ES-I3 (cell line): Measurements from ENCODE around the gene TDRD3.
A peak's percentile ranks its signal among the peaks of the same experiment; 100 is the strongest.
"Not testable (repeated sequence)": the region's sequence is repeated elsewhere in the genome, so short reads cannot be mapped to it uniquely, and the experiment has no call there.

Experiments
- H3K36me3 ChIP-seq: 2 replicates; pipeline ENCODE4 v1.6.1; 2013; ENCODE audit warnings: mild to moderate bottlenecking, low read length, control low read depth, moderate library complexity; ENCODE audit not compliant: insufficient read depth
- H3K4me1 ChIP-seq: 2 replicates; pipeline ENCODE4 v1.6.1; 2013; ENCODE audit warnings: mild to moderate bottlenecking, control low read depth, low read length; ENCODE audit not compliant: insufficient read depth
- H3K9ac ChIP-seq: 2 replicates; pipeline ENCODE4 v1.6.1; 2013; ENCODE audit warnings: low read depth, mild to moderate bottlenecking, low read length, moderate library complexity
- H3K9me3 ChIP-seq: 2 replicates; pipeline ENCODE4 v1.6.1; 2013; ENCODE audit warnings: mild to moderate bottlenecking, low read length, moderate library complexity; ENCODE audit not compliant: control insufficient read depth, insufficient read depth

The TDRD3 gene

GRCh38 chr13:60379837-60380565 is 17.0 kb upstream of the TDRD3 start:
- Histone ChIP-seq H3K9me3 (no peaks in the 10 kb centered on the region), H3K4me1 (peaks cover 6% of the 10 kb centered on the region; the same call in 1 of the 2 replicates), H3K9ac (no peak overlapping the region), H3K36me3 (no peaks in the 10 kb centered on the region)

- Histone ChIP-seq H3K9me3 (no peaks in the 10 kb centered on the region), H3K36me3 (no peaks in the 10 kb centered on the region)
Observed at GRCh38 chr13:60384911-60385310, 12.1 kb upstream of the TDRD3 start.

GRCh38 chr13:60386250-60386649 is 10.8 kb upstream of the TDRD3 start:
- Histone ChIP-seq H3K9me3 (no peaks in the 10 kb centered on the region), H3K4me1 (peaks cover 6% of the 10 kb centered on the region; the same call in 1 of the 2 replicates), H3K36me3 (no peaks in the 10 kb centered on the region), H3K9ac (no peak overlapping the region)

More at GRCh38 chr13:60384911-60385310, 12.1 kb upstream of the TDRD3 start:
- Histone ChIP-seq H3K4me1 (peaks cover 6% of the 10 kb centered on the region; the same call in 1 of the 2 replicates), H3K9ac (no peak overlapping the region)

- Histone ChIP-seq H3K4me1 (no peaks in the 10 kb centered on the region), H3K36me3 (no peaks in the 10 kb centered on the region)
Observed at GRCh38 chr13:60392131-60392530, 4.9 kb upstream of the TDRD3 start.

GRCh38 chr13:60395971-60396782 is 843 bp upstream of the TDRD3 start:
- Histone ChIP-seq H3K4me1 (no peaks in the 10 kb centered on the region; the same call in 1 of the 2 replicates), H3K9me3 (no peaks in the 10 kb centered on the region), H3K36me3 (no peaks in the 10 kb centered on the region), H3K9ac (peak overlapping the region; percentile 89)

More at GRCh38 chr13:60392131-60392530, 4.9 kb upstream of the TDRD3 start:
- Histone ChIP-seq H3K9me3 (no peaks in the 10 kb centered on the region), H3K9ac (no peak overlapping the region)

- Histone ChIP-seq H3K4me1 (no peaks in the 10 kb centered on the region; the same call in 1 of the 2 replicates), H3K9ac (peak overlapping the region; percentile 96), H3K9me3 (no peaks in the 10 kb centered on the region), H3K36me3 (no peaks in the 10 kb centered on the region)
Observed at GRCh38 chr13:60397704-60398378, 821 bp downstream of the TDRD3 start.

GRCh38 chr13:60398379-60398891 is 1.4 kb downstream of the TDRD3 start:
- Histone ChIP-seq H3K9ac (peak overlapping the region; percentile 96), H3K36me3 (no peaks in the 10 kb centered on the region), H3K4me1 (no peaks in the 10 kb centered on the region; the same call in 1 of the 2 replicates), H3K9me3 (no peaks in the 10 kb centered on the region)

- Histone ChIP-seq H3K4me1 (no peaks in the 10 kb centered on the region; the same call in 1 of the 2 replicates), H3K9me3 (no peaks in the 10 kb centered on the region), H3K36me3 (no peaks in the 10 kb centered on the region), H3K9ac (no peak overlapping the region; the same call in 1 of the 2 replicates)
Observed at GRCh38 chr13:60398907-60399589, 2.0 kb downstream of the TDRD3 start.

GRCh38 chr13:60402022-60402421 is 5.0 kb downstream of the TDRD3 start:
- no peak overlapping the region for H3K9ac ChIP-seq
- no peaks in the 10 kb centered on the region; the same call in 1 of the 2 replicates for H3K4me1 ChIP-seq
- no peaks in the 10 kb centered on the region; the same call in none of the 2 replicates for H3K9me3 ChIP-seq

GRCh38 chr13:60407095-60407494 is 10.1 kb downstream of the TDRD3 start:
- peaks cover 6% of the 10 kb centered on the region for H3K9me3 ChIP-seq
- H3K9ac ChIP-seq, result no peak overlapping the region
- no peaks in the 10 kb centered on the region for H3K36me3 ChIP-seq
- no peaks in the 10 kb centered on the region for H3K4me1 ChIP-seq

More at GRCh38 chr13:60402022-60402421, 5.0 kb downstream of the TDRD3 start:
- no peaks in the 10 kb centered on the region for H3K36me3 ChIP-seq

GRCh38 chr13:60407852-60408251 is 10.8 kb downstream of the TDRD3 start:
- H3K9me3 ChIP-seq, H3K9ac ChIP-seq, H3K36me3 ChIP-seq, H3K4me1 ChIP-seq: not testable (repeated sequence)

- H3K36me3 ChIP-seq, H3K9me3 ChIP-seq, H3K4me1 ChIP-seq, H3K9ac ChIP-seq: not testable (repeated sequence)
Observed at GRCh38 chr13:60409574-60410292, 12.7 kb downstream of the TDRD3 start.

- Histone ChIP-seq H3K36me3 (no peaks in the 10 kb centered on the region), H3K4me1 (no peaks in the 10 kb centered on the region), H3K9ac (no peak overlapping the region), H3K9me3 (peaks cover 6% of the 10 kb centered on the region)
Observed at GRCh38 chr13:60410299-60410698, 13.3 kb downstream of the TDRD3 start.
